Neural cell (in vitro differentiated cells): ENCODE results near the gene UBC. TPM values are rescaled to one million over a fixed set of nuclear protein-coding genes. Genes with fewer than 3 reads are reported as not detected.

Experiments
- H2AFZ ChIP-seq: fragments of 200-600, 300-800 bp; sonication (generic), shearing (Covaris generic); 2 replicates; pipeline ENCODE4 v1.6.0; 2014; ENCODE audit warnings: low read depth, mild to moderate bottlenecking, antibody characterized with exemption, low read length, moderate library complexity
- H3F3A ChIP-seq: fragments of 200-600 bp; shearing (Covaris generic); 2 replicates; pipeline ENCODE4 v1.6.1; 2016; ENCODE audit warnings: mild to moderate bottlenecking, moderate library complexity, mixed read lengths, antibody characterized with exemption, low read length; ENCODE audit not compliant: insufficient read depth, poor library complexity, severe bottlenecking
- H3K27ac ChIP-seq: fragments of 200-600, 300-800 bp; sonication (generic), shearing (Covaris generic); 2 replicates; pipeline ENCODE4 v1.5.1; 2014; ENCODE audit warnings: mild to moderate bottlenecking, low read length, moderate library complexity
- H3K27me3 ChIP-seq: fragments of 300-800, 200-600 bp; sonication (generic), shearing (Covaris generic); 2 replicates; pipeline ENCODE4 v1.6.0; 2014; ENCODE audit warnings: mild to moderate bottlenecking, low read depth, low read length, moderate library complexity; ENCODE audit not compliant: insufficient read depth
- H3K36me3 ChIP-seq: fragments of 300-800, 200-600 bp; sonication (generic), shearing (Covaris generic); 2 replicates; pipeline ENCODE4 v1.5.1; 2014; ENCODE audit warnings: mild to moderate bottlenecking, antibody characterized with exemption, low read length, moderate library complexity; ENCODE audit not compliant: insufficient read depth
- H3K4me2 ChIP-seq: fragments of 300-800, 200-600 bp; sonication (generic), shearing (Covaris generic); 2 replicates; pipeline ENCODE4 v1.6.0; 2014; ENCODE audit warnings: mild to moderate bottlenecking, low read length
- H3K4me3 ChIP-seq: fragments of 300-800, 200-600 bp; sonication (generic), shearing (Covaris generic); 2 replicates; pipeline ENCODE4 v1.5.1; 2014; ENCODE audit warnings: mild to moderate bottlenecking, low read length, moderate library complexity
- H3K79me2 ChIP-seq: fragments of 200-600 bp; shearing (Covaris generic); replicated peaks from 2 replicates; pipeline ENCODE4 v1.6.0; 2014; ENCODE audit warnings: mild to moderate bottlenecking, low read length, moderate library complexity; ENCODE audit not compliant: insufficient read depth
- H3K9ac ChIP-seq: fragments of 300-800, 200-600 bp; sonication (generic), shearing (Covaris generic); 2 replicates; pipeline ENCODE4 v1.6.1; 2016; ENCODE audit warnings: mild to moderate bottlenecking, low read length, mixed read lengths
- H3K9me2 ChIP-seq: fragments of 200-600 bp; shearing (Covaris generic); 2 replicates; pipeline ENCODE4 v1.6.1; 2016; ENCODE audit warnings: mild to moderate bottlenecking, low read length, mixed read lengths; ENCODE audit not compliant: insufficient read depth
- H3K9me3 ChIP-seq: fragments of 200-600, 300-800 bp; sonication (generic), shearing (Covaris generic); 2 replicates; pipeline ENCODE4 v1.6.1; 2016; ENCODE audit warnings: mild to moderate bottlenecking, mixed run types, low read length, moderate library complexity, mixed read lengths
- H4K20me1 ChIP-seq: fragments of 200-600 bp; shearing (Covaris generic); 2 replicates; pipeline ENCODE4 v1.6.1; 2016; ENCODE audit warnings: mild to moderate bottlenecking, mixed run types; ENCODE audit not compliant: insufficient read depth
- EP300 ChIP-seq: fragments of 450-650 bp; conservative IDR thresholded peaks from 2 replicates; pipeline ENCODE4 v1.6.1; 2014; ENCODE audit warnings: antibody characterized with exemption, mild to moderate bottlenecking, moderate library complexity; ENCODE audit not compliant: poor library complexity, severe bottlenecking
- EZH2 ChIP-seq: fragments of 200-600, 300-800 bp; shearing (Covaris generic), sonication (generic); IDR thresholded peaks from 2 replicates; pipeline ENCODE4 v1.6.1; 2014; ENCODE audit warnings: antibody characterized with exemption, low read length, borderline replicate concordance, mild to moderate bottlenecking; ENCODE audit not compliant: insufficient read depth, poor library complexity, severe bottlenecking
- MXI1 ChIP-seq: fragments of 450-650 bp; conservative IDR thresholded peaks from 2 replicates; pipeline ENCODE4 v1.6.1; 2014; ENCODE audit warnings: antibody characterized with exemption, mild to moderate bottlenecking; ENCODE audit not compliant: poor library complexity, severe bottlenecking
- POLR2AphosphoS5 ChIP-seq: IDR thresholded peaks from 2 replicates; pipeline ENCODE4 v1.6.1; 2012
- RAD21 ChIP-seq: fragments of 450-650 bp; conservative IDR thresholded peaks from 2 replicates; pipeline ENCODE4 v1.6.1; 2014; ENCODE audit warnings: antibody characterized with exemption, mild to moderate bottlenecking, moderate library complexity
- SMC3 ChIP-seq: fragments of 450-650 bp; conservative IDR thresholded peaks from 2 replicates; pipeline ENCODE4 v1.6.1; 2014; ENCODE audit warnings: antibody characterized with exemption, mild to moderate bottlenecking, moderate library complexity; ENCODE audit not compliant: poor library complexity
- TAF1 ChIP-seq: IDR thresholded peaks from 2 replicates; pipeline ENCODE4 v1.6.1; 2012; ENCODE audit warnings: low read depth
- polyA plus RNA-seq: library from polyadenylated mRNA; depleted of rRNA; stranded (reverse); fragments of >200 nt; gene quantifications from 2 replicates; pipeline ENCODE4 v1.2.3, GENCODE V29; 2014
- TF ChIP-seq, protein P1 (sequence below): IDR thresholded peaks from 2 replicates; pipeline ENCODE4 v1.6.1; 2012; ENCODE audit warnings: borderline replicate concordance
- TF ChIP-seq, protein P2 (sequence below): fragments of 450-650 bp; IDR thresholded peaks from 2 replicates; pipeline ENCODE4 v1.5.1; 2014; ENCODE audit warnings: antibody characterized with exemption, mild to moderate bottlenecking, moderate library complexity; ENCODE audit not compliant: poor library complexity, severe bottlenecking

The UBC gene
- polyA plus RNA-seq, 1 donor from 2014 or later, result 1,177 TPM

DNA sequence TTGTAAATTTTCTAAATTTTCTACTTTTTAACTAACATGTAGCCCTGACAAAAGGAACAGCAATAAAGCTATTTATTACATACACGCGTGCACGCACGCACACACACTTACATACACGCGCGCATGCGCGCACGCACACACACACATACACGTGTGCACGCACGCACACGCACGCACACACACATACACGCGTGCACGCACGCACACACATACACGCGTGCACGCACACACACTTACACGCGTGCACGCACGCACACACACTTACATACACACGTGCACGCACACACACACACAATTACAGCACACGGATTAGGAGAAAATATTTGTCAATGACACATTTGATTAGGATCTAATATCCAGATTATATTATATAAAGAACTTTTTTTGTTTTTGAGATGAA lies 46.6 kb upstream of the UBC start:
- Histone ChIP-seq H3K9me3 (no peaks in the 10 kb centered on the region), H3K27ac (no peak overlapping the region), H4K20me1 (no peaks in the 10 kb centered on the region), H3K27me3 (no peaks in the 10 kb centered on the region), H3K79me2 (no peaks in the 10 kb centered on the region), H3K9ac (no peak overlapping the region), H3K9me2 (no peaks in the 10 kb centered on the region), H3K4me3 (no peak overlapping the region), H3K36me3 (no peaks in the 10 kb centered on the region), H3K4me2 (no peak overlapping the region), H2AFZ (no peak overlapping the region), H3F3A (no peaks in the 10 kb centered on the region)
- TF ChIP-seq EZH2 (no peak), SMC3 (no peak), RAD21 (no peak), POLR2AphosphoS5 (no peak), EP300 (no peak), MXI1 (no peak), TAF1 (no peak)
- TF ChIP-seq, protein P1, sequence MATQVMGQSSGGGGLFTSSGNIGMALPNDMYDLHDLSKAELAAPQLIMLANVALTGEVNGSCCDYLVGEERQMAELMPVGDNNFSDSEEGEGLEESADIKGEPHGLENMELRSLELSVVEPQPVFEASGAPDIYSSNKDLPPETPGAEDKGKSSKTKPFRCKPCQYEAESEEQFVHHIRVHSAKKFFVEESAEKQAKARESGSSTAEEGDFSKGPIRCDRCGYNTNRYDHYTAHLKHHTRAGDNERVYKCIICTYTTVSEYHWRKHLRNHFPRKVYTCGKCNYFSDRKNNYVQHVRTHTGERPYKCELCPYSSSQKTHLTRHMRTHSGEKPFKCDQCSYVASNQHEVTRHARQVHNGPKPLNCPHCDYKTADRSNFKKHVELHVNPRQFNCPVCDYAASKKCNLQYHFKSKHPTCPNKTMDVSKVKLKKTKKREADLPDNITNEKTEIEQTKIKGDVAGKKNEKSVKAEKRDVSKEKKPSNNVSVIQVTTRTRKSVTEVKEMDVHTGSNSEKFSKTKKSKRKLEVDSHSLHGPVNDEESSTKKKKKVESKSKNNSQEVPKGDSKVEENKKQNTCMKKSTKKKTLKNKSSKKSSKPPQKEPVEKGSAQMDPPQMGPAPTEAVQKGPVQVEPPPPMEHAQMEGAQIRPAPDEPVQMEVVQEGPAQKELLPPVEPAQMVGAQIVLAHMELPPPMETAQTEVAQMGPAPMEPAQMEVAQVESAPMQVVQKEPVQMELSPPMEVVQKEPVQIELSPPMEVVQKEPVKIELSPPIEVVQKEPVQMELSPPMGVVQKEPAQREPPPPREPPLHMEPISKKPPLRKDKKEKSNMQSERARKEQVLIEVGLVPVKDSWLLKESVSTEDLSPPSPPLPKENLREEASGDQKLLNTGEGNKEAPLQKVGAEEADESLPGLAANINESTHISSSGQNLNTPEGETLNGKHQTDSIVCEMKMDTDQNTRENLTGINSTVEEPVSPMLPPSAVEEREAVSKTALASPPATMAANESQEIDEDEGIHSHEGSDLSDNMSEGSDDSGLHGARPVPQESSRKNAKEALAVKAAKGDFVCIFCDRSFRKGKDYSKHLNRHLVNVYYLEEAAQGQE, result no peak
- TF ChIP-seq, protein P2, sequence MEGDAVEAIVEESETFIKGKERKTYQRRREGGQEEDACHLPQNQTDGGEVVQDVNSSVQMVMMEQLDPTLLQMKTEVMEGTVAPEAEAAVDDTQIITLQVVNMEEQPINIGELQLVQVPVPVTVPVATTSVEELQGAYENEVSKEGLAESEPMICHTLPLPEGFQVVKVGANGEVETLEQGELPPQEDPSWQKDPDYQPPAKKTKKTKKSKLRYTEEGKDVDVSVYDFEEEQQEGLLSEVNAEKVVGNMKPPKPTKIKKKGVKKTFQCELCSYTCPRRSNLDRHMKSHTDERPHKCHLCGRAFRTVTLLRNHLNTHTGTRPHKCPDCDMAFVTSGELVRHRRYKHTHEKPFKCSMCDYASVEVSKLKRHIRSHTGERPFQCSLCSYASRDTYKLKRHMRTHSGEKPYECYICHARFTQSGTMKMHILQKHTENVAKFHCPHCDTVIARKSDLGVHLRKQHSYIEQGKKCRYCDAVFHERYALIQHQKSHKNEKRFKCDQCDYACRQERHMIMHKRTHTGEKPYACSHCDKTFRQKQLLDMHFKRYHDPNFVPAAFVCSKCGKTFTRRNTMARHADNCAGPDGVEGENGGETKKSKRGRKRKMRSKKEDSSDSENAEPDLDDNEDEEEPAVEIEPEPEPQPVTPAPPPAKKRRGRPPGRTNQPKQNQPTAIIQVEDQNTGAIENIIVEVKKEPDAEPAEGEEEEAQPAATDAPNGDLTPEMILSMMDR, result no peak

DNA sequence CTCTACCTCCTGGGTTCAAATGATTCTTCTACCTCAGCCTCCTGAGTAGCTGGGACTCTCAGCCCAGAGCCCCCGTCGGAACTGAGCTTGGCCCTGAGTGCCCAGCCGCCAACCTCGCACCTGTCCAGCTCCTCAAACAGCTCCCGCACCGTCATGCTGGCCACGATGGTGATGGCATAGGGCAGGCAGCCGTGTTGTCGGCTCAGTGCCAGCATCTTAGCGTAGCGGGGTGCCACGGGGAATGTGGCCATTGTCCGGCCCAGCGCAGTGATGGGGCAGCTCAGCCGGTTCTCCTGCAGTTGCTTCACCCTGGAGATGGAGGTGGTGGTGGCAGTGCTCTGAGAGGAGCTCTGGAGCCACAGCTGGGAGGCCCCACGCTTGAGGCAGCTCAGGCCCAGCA lies 42.1 kb upstream of the UBC start:
- no peaks in the 10 kb centered on the region for H3K79me2 ChIP-seq
- H3K9me3 ChIP-seq, result no peaks in the 10 kb centered on the region
- no peaks in the 10 kb centered on the region for H3K36me3 ChIP-seq
- H3K9ac ChIP-seq, result no peak overlapping the region
- no peak overlapping the region for H2AFZ ChIP-seq
- H3K27me3 ChIP-seq, result no peaks in the 10 kb centered on the region
- TF ChIP-seq, protein P1, result no peak
- TF ChIP-seq SMC3 (no peak), MXI1 (no peak), POLR2AphosphoS5 (no peak), EP300 (no peak), EZH2 (no peak), RAD21 (no peak), TAF1 (no peak)
- TF ChIP-seq, protein P2, result no peak
- H3K4me2 ChIP-seq, result no peak overlapping the region
- H3K27ac ChIP-seq, result no peak overlapping the region
- no peak overlapping the region for H3K4me3 ChIP-seq
- H4K20me1 ChIP-seq, result no peaks in the 10 kb centered on the region
- H3F3A ChIP-seq, result no peaks in the 10 kb centered on the region
- no peaks in the 10 kb centered on the region for H3K9me2 ChIP-seq
